Right lobe of liver (tissue), 4 donors: Measurements from ENCODE around the gene TPRA1.

Experiments
- POLR2A ChIP-seq: fragments of 450-650 bp; IDR thresholded peaks from one replicate; pipeline ENCODE4 v1.6.1; 2017; ENCODE audit warnings: antibody characterized with exemption, mild to moderate bottlenecking
- TF ChIP-seq, protein P1 (sequence below), 4 donors: fragments of 200-600 bp in 3 of 4; fragments of 450-650 bp in 1 of 4; IDR thresholded peaks; one replicate each; pipeline versions ENCODE4 v1.5.1 to v1.8.0; 2016 to 2022; ENCODE audit warnings: antibody characterized with exemption in 4 of 4, mild to moderate bottlenecking in 2 of 4
- donor health status: DM: no; HTN: no; CAD: no.
- donor health status: DM: no; HTN: no; CAD: no.
- donor health status: DM: no; HTN: yes; CAD: no.

DNA sequence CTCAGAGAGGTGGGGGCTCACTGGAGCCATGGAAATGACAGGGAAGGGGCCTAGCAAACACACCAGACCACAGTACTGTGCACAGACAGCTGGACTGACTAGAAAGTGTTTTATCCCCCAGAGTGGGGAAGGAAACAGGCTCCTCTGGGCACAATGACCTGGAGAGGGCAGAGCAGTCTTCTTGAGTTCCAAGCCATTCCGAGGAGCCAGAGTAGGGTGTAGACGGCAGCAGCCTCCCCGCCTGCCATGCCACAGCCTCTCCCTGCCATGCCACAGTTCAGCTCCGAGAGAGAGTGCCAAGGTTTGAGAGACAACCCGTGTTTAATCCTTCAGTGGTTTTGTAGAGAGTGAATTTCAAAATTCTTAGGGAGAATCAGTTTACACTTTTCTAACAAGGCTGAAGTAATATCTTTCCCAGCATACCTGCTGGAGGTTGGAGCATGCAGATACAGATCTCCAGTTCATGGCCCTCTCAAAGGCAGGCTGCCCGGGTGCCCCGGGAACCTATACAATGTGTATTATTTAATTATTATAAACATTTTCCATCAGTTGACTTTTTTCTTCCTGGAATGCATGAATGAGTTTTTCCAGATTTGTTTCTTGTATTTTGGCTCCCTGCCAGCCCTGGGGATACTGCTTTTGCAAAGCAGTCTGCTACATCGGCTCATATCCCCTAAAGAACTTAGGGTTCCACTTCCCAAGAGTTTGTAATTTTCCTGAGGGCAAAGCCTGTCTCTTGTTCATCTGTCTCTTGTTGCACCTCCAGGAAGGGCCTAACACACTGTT, 41.7 kb upstream of the TPRA1 start:
- TF ChIP-seq, protein P1, sequence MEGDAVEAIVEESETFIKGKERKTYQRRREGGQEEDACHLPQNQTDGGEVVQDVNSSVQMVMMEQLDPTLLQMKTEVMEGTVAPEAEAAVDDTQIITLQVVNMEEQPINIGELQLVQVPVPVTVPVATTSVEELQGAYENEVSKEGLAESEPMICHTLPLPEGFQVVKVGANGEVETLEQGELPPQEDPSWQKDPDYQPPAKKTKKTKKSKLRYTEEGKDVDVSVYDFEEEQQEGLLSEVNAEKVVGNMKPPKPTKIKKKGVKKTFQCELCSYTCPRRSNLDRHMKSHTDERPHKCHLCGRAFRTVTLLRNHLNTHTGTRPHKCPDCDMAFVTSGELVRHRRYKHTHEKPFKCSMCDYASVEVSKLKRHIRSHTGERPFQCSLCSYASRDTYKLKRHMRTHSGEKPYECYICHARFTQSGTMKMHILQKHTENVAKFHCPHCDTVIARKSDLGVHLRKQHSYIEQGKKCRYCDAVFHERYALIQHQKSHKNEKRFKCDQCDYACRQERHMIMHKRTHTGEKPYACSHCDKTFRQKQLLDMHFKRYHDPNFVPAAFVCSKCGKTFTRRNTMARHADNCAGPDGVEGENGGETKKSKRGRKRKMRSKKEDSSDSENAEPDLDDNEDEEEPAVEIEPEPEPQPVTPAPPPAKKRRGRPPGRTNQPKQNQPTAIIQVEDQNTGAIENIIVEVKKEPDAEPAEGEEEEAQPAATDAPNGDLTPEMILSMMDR (IDR thresholded peaks at IDR 0.05): no peak
- TF ChIP-seq POLR2A: no peak
